HG03139 (cell line): Measurements from ENCODE around the gene GNMT.
"Not testable (repeated sequence)": the region's sequence is repeated elsewhere in the genome, so short reads cannot be mapped to it uniquely, and the experiment has no call there.

Experiments used
- ATAC-seq: cut with Tn5 transposase; IDR thresholded peaks from one replicate; pipeline ENCODE4 v1.9.1; 2021; ENCODE audit not compliant: unreplicated experiment

Gene GNMT

GRCh38 chr6:42940493-42941045 is 20.0 kb upstream of the GNMT start:
- ATAC-seq, result no peak

DNA sequence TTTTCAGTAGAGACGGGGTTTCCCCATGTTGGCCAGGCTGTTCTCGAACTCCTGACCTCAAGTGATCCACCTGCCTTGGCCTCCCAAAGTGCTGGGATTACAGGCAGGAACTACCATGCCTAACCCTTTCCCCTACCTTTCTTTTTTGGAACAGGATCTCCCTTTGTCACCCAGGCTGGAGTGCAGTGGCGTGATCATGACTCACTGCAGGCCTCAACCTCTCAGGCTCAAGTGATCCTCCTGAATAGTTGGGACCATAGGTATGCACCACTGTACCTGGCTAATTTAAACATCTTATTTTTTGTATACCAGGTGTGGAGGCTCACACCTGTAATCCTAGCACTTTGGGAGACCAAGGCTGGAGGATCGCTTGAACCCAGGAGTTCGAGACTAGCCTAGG is 19.2 kb upstream of the GNMT start:
- ATAC-seq, result not testable (repeated sequence)

- no peak for ATAC-seq
Observed at GRCh38 chr6:42942444-42942843, 18.1 kb upstream of the GNMT start.

DNA sequence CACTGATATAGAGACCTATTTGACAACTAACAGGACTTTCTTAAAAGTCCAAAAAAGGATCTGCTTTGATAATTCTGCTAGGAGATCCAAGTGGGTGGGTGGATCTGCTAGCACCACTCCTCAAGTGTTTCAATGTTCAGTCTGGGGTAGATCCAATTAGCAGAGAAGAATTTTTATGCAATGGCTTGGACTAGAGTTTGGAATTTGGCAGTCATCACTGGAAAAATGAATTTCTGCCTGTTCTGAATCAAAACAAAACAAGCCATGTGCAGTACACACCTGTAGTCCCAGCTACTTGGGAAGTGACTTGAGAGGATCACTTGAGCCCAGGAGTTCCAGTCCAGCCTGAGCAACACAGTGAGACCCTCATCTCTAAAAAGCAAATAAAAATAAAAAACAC is 12.6 kb upstream of the GNMT start:
- no peak for ATAC-seq

DNA sequence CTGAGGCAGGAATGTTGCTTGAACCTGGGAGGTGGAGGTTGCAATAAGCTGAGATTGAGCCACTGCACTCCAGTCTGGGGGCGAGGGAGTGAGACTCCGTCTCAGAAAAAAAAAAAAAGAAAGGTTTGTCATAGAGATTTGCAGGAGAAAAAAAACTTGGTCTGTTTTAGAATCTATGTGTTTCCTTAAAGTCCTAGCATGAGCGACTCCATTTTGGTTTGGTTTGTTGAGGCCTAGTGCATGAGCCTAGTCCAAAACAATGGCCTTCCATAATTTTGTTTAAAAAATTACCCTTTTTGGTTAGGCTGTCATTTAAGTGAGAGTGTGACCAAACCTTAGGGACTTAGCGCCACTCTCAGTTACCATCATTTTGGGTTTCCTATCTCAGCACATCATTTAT is 8.2 kb upstream of the GNMT start:
- no peak for ATAC-seq

DNA sequence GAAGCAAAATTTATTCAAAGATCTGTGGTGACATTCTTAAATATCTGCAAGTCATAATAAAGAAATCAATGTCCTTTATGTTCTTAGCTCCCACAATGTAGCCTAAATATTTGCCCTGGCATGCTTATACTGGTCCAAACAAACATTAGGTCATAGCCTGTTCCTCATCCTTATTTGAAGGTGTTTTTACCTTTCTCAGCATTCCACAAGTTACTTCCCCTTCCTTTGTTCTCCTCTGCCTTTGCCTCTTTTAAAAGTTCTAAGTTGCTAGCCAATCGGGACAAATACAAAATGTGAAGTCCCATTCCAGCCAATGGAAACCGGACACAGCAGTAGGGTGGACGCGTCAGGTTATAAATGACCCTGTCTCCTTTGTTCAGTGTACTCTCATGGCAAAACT is 6.1 kb upstream of the GNMT start:
- not testable (repeated sequence) for ATAC-seq

DNA sequence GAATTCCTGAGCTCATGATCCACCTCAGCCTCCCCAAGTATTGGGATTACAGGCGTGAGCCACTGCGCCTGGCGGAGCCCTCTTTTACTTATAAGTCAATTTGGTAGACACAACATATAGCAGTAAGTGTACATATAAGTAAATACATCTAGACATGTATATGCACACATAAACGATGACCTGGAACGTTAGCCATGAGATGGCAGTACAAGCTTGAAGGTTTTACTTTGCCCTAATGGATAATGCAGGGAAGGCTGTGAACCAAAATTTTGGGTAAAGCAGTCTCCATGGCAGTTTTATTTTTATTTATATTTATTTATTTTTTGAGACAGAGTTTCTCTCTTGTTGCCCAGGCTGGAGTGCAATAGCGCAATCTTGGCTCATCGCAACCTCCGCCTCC is 2.4 kb upstream of the GNMT start:
- no peak for ATAC-seq

DNA sequence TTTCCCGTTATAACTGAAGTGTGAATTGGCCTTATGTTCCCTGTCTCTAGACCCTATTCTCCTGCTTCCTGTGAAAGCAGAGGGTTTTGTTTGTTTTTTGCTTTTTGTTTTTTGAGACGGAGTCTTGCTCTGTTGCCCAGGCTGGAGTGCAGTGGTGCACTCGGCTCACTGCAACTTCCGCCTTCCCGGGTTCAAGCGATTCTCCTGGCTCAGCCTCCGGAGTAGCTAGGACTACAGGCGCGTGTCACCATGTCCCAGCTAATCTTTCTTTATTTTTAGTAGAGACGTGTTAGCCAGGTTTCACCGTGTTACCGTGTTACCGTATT is 674 bp upstream of the GNMT start:
- ATAC-seq, result no peak

DNA sequence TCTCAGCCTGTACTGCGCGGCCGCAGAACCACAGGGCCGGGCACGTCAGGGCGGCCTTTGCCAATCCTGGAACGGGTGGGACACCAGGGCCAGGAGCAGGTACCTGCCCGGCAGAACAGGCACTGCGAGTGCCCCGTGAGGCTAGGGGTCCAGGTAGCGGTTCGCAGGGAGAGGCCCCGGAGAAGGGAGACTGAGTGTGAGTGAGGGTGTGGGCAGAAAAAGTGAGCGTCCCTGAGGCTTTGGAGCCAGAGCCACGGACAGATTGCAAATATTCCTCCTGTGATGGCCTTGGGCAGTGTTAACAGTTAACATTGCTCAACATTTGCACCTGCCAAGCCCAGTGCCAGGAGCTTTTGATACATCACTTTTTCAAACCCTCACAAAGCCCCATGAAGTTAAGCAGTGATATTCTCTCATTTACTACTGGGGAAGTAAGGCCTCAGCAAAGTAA is 491 bp downstream of the GNMT start:
- ATAC-seq, result no peak

GRCh38 chr6:42962096-42962495 is 1.5 kb downstream of the GNMT start:
- ATAC-seq, result no peak

GRCh38 chr6:42962502-42963178 is 2.1 kb downstream of the GNMT start:
- no peak for ATAC-seq

DNA sequence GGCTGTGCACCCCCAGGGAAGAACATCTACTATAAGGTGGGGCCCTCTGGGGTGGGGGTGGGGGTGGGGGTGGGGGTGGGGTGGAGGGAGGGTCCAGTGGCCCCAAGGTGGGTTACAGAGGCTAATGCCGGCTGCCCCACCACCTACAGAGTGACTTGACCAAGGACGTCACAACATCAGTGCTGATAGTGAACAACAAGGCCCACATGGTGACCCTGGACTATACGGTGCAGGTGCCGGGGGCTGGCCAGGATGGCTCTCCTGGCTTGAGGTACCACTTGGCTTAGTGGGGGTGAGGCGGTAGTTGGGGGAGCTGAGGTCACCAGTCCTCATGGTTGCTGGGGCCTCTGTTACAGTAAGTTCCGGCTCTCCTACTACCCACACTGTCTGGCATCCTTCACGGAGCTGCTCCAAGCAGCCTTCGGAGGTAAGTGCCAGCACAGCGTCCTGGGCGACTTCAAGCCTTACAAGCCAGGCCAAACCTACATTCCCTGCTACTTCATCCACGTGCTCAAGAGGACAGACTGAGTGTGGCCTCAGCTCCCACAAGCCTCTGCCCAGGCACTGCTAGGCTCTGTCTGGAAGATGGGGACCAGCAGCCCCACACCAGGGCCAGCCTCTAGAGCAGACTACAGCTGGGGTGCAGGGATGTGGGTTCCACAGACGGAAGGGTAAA is 2.8 kb downstream of the GNMT start:
- ATAC-seq, result no peak

DNA sequence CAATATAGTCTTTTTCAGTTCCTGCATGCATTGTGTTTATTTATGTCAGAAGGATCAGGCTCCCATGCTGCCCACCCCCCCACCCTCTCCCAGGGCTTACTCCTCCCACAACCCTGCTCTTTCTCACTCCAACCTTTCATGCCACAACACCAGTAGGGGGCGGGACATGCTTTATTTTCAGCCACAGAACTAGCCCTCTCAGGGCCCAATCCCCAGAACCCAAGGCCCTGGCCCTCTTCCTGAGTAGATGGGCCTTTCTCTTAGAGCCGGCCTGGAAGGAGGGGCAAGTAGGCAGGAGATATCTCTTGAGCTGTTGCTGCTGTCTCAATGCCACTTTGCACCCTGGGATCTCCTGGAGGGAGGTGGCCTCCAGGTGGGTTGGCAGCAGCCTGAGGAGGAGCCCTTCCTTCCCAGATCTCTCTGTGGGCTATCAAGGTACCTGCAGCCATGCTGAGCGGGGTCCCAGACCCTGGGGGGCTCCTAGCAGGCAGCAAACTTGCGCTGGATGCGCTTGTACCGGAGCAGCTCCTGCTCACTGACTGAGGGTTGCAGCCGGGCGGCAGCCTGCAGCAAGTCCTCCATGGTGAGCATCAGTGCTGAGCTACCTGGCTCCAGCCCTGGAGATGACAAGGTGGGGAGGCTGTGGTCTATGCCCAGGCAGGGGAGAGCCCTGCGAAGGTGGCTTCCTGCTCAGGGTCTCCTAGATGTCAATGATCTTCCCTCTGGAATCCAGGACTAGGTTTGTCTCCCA is 3.5 kb downstream of the GNMT start:
- no peak for ATAC-seq

GRCh38 chr6:42966571-42966970 is 6.0 kb downstream of the GNMT start:
- ATAC-seq, result no peak

DNA sequence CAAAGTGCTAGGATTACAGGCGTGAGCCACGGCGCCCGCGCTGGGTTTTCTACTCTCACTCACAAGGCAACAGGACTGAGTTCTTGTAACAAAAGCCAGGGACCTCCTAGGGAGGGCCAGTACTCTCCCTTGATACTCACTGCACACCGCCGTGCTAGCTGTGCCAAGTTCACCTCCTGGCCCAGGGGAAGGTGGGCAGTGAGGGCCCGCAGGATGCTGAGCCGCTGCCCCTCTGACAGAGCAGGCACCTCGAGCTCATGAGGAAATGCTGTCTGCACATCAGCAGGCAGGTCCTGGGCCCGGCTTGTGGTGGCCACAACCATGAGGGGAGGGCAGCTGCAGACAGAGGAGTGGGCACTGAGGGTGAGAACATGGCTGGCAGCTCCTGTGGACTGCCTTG is 6.7 kb downstream of the GNMT start:
- ATAC-seq, result no peak

GRCh38 chr6:42968126-42968701 is 7.7 kb downstream of the GNMT start:
- ATAC-seq, result no peak

- no peak for ATAC-seq
Observed at GRCh38 chr6:42968783-42969182, 8.2 kb downstream of the GNMT start.

GRCh38 chr6:42969431-42969830 is 8.9 kb downstream of the GNMT start:
- no peak for ATAC-seq

GRCh38 chr6:42969934-42970333 is 9.4 kb downstream of the GNMT start:
- ATAC-seq, result no peak

DNA sequence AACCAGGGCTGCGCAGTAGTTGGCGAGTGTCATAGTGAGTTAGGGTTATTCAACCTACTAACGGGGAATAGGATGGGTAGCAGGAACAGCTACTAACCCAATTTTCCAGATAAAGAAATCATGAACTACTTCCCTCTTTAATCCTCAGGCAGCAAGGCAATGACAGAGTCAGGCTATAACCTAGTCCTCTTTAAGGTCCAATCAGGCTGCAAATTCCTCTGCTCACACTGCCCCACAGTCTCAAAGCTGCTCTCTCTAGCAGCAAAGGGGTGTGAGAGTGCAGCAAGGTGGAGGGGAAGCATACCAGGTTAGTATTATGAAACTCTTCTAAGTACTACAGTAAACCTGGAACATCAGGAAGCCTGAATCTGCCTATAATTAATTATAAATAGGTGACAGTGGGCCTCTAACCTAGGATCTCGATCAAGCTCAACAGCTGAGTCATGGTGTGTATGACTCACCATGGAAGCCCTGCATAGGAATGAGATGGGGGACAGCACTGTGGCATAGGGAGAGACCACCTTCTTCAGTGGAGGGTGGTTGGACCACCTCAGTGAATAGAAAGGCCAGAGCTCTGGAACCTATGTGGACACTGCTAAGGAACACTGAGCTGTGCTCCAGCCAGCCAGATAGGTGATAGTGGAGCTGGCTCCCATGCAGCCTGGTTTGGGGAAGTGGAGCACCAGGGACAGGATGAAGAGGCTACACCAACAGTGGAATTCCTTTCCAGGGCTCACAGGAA is 10.5 kb downstream of the GNMT start:
- ATAC-seq, result no peak

DNA sequence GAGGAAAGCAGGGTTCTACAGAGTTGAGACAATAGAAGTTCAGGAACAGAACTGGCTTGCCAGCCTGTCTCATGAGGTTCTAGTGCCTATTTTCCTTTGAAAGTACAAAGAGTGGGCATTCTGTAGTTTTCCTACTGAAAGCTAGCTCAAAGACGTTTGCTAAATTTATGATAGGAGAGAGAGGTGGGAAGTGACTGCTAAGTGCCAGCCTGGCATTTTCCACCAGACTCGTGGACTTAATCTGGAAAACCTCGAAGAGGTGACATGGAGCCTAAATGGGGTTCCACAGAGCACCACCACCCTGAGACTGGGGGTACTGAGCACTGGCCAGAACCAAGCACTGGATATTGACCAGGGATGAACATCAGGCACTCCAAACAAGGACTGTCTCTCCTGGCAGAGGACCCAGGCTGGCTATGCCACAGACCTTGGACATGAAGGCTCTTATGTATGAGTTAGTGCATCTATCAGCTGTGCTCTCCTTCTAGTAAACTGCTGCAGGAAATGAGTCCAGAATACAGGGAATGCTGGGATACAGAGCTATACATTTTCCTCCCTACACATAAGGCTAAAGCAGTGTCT is 11.3 kb downstream of the GNMT start:
- no peak for ATAC-seq
